VCaP (cell line): ENCODE measurements around the gene SVOP.
A peak's percentile ranks its signal among the peaks of the same experiment; 100 is the strongest.

Experiments
- H3K27ac ChIP-seq: fragments of 450-650 bp; 2 replicates; pipeline ENCODE4 v1.5.1; 2017
- CTCF ChIP-seq: fragments of 450-650 bp; conservative IDR thresholded peaks from 2 replicates; pipeline ENCODE4 v1.5.1; 2017; ENCODE audit warnings: mild to moderate bottlenecking, moderate library complexity

Gene SVOP

GRCh38 chr12:108965886-108966285, 55.0 kb downstream of the SVOP start:
- TF ChIP-seq CTCF: no peak
- no peak overlapping the region for H3K27ac ChIP-seq

GRCh38 chr12:108964371-108965352, 56.2 kb downstream of the SVOP start:
- TF ChIP-seq CTCF: no peak
- no peak overlapping the region for H3K27ac ChIP-seq

- H3K27ac ChIP-seq: no peak overlapping the region
- no peak for TF ChIP-seq CTCF
Observed at GRCh38 chr12:108962256-108962655, 58.6 kb downstream of the SVOP start.

- no peak overlapping the region for H3K27ac ChIP-seq
- TF ChIP-seq CTCF: no peak
Observed at GRCh38 chr12:108959748-108960655, 60.9 kb downstream of the SVOP start.

GRCh38 chr12:108955225-108955835, 65.5 kb downstream of the SVOP start:
- H3K27ac ChIP-seq: peak overlapping the region; percentile 5; the same call in 1 of the 2 replicates
- no peak for TF ChIP-seq CTCF

- TF ChIP-seq CTCF: peak; percentile 96
Observed at GRCh38 chr12:108950991-108951739, 69.7 kb downstream of the SVOP start.

More at GRCh38 chr12:108950991-108951739, 69.7 kb downstream of the SVOP start:
- H3K27ac ChIP-seq: peak overlapping the region; percentile 40; the same call in 1 of the 2 replicates
